ENCODE data around the gene MREG.
"Not testable (repeated sequence)": the region's sequence is repeated elsewhere in the genome, so short reads cannot be mapped to it uniquely, and the experiment has no call there.

The MREG gene

DNA sequence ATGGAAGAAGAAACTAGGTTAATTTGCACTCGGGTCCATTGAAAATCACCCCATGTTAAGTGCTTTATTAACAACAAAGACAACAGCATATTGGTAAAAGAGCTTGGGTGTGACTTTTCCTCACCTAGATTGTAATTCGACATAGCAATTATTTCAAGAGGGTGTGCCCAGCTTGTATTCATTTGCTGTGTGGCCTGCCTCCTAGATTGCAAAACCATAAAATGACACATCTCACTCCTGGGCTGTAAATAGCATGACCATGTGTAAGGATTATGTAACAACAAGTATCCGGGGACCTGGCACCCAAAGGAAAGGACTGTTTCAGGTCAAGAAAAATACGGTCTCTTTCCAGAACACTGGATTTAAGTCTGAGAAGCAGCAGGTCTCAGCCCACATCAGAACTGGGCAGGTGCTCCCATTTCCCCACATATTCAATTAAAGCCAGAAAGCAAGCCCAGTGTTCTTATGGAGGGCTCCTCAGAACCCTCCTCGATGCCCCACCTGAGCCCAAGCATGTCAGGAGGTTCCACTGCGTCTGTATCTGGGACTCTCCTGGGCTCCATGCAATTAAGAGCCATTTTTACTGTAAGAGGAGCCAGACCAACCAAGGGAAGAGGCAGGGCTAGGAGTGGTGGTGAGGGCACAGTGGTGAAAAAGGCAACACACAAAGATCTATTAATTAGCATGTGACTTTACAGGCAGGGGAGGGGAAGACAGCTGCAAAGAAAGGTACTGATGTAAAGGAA is 39.2 kb downstream of the MREG start:
- TF ChIP-seq, protein P1, sequence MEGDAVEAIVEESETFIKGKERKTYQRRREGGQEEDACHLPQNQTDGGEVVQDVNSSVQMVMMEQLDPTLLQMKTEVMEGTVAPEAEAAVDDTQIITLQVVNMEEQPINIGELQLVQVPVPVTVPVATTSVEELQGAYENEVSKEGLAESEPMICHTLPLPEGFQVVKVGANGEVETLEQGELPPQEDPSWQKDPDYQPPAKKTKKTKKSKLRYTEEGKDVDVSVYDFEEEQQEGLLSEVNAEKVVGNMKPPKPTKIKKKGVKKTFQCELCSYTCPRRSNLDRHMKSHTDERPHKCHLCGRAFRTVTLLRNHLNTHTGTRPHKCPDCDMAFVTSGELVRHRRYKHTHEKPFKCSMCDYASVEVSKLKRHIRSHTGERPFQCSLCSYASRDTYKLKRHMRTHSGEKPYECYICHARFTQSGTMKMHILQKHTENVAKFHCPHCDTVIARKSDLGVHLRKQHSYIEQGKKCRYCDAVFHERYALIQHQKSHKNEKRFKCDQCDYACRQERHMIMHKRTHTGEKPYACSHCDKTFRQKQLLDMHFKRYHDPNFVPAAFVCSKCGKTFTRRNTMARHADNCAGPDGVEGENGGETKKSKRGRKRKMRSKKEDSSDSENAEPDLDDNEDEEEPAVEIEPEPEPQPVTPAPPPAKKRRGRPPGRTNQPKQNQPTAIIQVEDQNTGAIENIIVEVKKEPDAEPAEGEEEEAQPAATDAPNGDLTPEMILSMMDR (conservative IDR thresholded peaks at IDR 0.05): no peak
- TF ChIP-seq ZFX (IDR thresholded peaks at IDR 0.05): no peak
- no peak overlapping the region for H3K27ac ChIP-seq

DNA sequence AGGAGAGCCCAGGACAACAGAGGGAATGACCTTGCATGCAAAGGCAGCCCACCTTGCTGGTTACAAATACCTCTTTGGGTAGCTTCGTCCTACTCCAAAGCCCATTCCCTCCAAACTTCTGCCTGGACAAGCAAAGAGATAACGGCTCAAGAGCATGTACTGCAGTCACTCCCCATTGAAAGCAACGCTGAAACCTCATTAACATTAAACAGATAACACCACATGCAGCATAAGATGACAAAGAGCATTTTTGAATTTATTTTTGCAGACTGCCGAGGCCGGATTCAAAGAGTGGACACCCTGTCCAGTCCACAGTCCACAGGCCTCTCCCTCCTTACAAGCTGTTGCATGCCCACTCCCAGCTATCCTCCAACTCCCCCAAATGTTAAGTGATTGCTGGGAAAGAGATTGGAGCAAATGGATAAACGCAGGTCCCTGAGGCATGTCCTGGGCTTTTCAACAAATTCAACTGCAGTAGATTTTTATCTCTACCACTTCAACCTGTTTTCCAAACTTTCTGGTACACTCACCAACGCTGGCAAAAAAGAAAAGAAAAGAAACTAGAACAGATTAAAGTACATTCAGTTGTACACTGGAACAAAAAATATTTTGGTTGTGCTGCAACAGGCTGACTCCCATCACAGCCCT is 40.1 kb downstream of the MREG start:
- H3K27ac ChIP-seq: no peak overlapping the region
- TF ChIP-seq ZFX (IDR thresholded peaks at IDR 0.05): no peak
- TF ChIP-seq, protein P1 (conservative IDR thresholded peaks at IDR 0.05): no peak

DNA sequence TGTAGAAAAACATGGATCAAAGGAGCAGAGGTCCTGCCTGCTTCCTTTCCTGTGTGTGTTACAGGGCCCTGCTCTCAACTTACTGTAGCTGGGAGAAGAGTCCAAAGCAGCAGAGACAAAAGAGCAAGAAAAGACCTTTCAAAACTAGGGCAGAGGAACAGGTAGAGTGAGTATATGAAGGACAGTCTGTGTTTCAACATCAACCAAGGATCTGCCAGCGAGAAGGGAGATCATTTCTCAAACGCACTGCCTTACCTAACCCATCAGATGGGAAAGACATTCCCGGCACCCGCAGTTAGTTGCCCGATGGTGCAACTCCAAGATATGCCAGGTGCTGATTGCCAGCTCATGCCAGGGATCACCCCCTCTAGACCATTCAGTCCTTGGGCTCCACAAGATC is 41.7 kb downstream of the MREG start:
- TF ChIP-seq ZFX (IDR thresholded peaks at IDR 0.05): no peak
- TF ChIP-seq, protein P1 (conservative IDR thresholded peaks at IDR 0.05): no peak
- no peak overlapping the region for H3K27ac ChIP-seq

DNA sequence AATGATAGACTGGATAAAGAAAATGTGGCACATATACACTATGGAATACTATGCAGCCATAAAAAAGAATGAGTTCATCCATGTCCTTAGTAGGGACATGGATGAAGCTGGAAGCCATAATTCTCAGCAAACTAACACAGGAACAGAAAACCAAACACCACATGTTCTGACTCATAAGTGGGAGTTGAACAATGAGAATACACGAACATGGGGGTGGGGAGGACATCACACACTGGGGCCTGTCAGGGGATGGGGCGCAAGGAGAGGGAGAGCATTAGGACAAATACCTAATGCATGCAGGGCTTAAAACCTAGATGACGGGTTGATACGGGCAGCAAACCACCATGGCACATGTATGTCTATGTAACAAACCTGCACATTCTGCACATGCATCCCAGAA is 42.5 kb downstream of the MREG start:
- not testable (repeated sequence) for H3K27ac ChIP-seq

DNA sequence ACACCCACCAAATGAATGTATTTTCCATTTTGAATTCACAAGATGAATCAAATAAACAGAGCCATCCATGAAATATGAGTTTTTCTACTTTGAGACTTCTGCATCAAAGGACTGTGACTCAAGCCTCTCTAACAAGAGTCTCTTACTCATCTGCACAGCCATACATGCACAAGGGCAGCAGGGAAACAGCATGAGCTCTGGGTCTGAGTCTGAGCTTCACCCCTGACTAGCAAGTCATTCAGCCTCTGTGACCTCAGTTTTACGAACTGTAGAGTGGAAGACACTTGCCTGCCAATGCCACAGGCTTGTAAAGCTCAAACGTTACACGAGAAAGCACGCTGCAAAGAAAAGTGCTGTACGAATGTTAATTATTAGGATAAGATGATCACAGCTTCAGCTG is 42.9 kb downstream of the MREG start:
- H3K27ac ChIP-seq: no peak overlapping the region
- TF ChIP-seq, protein P1 (conservative IDR thresholded peaks at IDR 0.05): no peak
- no peak for TF ChIP-seq ZFX (IDR thresholded peaks at IDR 0.05)

DNA sequence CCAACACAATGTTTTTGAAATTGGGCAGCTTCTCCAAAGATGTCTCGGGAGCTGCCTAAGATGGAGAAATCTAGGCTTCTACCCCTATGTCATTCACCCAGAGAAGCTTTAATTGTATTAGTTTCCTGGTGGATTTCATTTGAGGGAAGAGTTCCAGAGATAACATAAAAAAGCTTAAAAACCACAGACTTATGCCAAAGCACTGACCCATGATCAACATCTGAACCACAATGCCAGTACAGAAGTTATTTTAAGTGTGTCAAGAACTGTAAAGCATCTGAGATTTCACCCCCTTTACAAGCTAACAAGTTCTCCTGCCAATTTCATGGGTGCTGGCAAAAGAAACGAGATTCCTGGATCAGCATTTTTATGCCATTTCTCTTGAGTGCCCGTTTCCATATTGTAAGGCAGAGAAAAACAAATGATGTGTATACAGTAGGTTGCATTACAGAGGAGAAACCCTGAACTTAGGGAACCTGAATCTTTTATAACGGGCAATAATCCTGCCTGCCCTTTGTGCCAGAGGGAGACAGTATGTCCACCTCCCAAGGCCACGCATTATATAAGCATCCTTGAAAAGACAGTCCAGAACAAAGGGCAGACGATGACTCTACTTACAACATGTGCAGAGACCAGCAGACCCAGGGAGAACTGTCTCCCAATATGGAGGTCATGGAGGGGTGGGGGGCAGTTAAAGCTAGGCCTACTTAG is 44.1 kb downstream of the MREG start:
- H3K27ac ChIP-seq: no peak overlapping the region
- TF ChIP-seq, protein P1 (conservative IDR thresholded peaks at IDR 0.05): no peak
- TF ChIP-seq ZFX (IDR thresholded peaks at IDR 0.05): no peak

DNA sequence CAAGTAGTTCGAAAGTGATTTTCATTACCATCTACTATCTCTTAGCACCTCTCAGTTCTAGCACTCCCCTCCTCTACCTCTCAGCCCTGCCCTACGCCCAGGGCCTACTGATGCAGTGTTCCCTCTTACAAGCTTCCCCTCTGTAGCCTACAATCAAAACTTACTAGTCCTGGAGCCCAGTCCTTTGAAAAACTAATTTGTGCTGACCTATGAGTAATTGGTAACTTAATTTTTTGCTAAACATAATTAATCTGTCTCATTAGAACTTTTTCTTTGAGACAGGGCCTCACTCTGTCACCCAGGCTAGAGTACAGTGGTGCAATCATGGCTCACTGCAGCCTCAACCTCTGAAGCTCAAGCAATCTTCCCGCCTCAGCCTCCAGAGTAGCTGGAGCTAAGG is 44.9 kb downstream of the MREG start:
- TF ChIP-seq, protein P1 (conservative IDR thresholded peaks at IDR 0.05): no peak
- TF ChIP-seq ZFX (IDR thresholded peaks at IDR 0.05): no peak
- H3K27ac ChIP-seq: no peak overlapping the region

Data from C4-2B (cell line).